Stomach (tissue), 4 donors: ENCODE results near the gene GPC6.

ENCODE experiments used
- CTCF ChIP-seq, 7 experiments: fragments of 450-650 bp in 4 of 7; fragments of 200-600 bp in 3 of 7; sonication (generic) in 3 of 7; IDR thresholded peaks; one replicate each; pipeline ENCODE4 v1.5.1; 2016 to 2019; ENCODE audit warnings: antibody characterized with exemption in 7 of 7, control low read depth in 2 of 7, mild to moderate bottlenecking in 1 of 7
- EP300 ChIP-seq: sonication (generic); formaldehyde crosslinking; IDR thresholded peaks from one replicate; pipeline ENCODE4 v1.6.1; 2017; ENCODE audit warnings: antibody characterized with exemption

GRCh38 chr13:93776936-93777335 is 550.3 kb downstream of the GPC6 start:
- no peak for TF ChIP-seq CTCF (IDR thresholded peaks at IDR 0.05)
- no peak for TF ChIP-seq EP300
